Stimulated activated CD4-positive, alpha-beta T cell treated with anti-CD3 and anti-CD28 coated beads, Interleukin-1b, Interleukin-23, amount 100 ng/mL, for 4 hours (primary cell): ENCODE results near the gene DYNLRB2.

Experiments used
- DNase-seq, 2 donors: peaks; one replicate each; pipeline ENCODE4 v3.0.0-alpha.2; 2020; ENCODE audit warnings: low read depth in 2 of 2

Gene DYNLRB2

GRCh38 chr16:80552277-80552676, 11.5 kb downstream of the DYNLRB2 start:
- DNase-seq, result no peak

- DNase-seq, result no peak
These were observed 13.2 kb downstream of the DYNLRB2 start for GRCh38 chr16:80554033-80554432.

- no peak for DNase-seq
These were observed 15.7 kb downstream of the DYNLRB2 start for GRCh38 chr16:80556481-80556880.

- DNase-seq, result no peak
These were observed 16.2 kb downstream of the DYNLRB2 start for GRCh38 chr16:80557037-80557436.

GRCh38 chr16:80559369-80559768, 18.6 kb downstream of the DYNLRB2 start:
- DNase-seq, result no peak

- DNase-seq, result no peak
These were observed 22.3 kb downstream of the DYNLRB2 start for GRCh38 chr16:80563066-80563465.

- no peak for DNase-seq
These were observed 23.6 kb downstream of the DYNLRB2 start for GRCh38 chr16:80564394-80564793.

- peak; percentile 49 to 57 for DNase-seq
These were observed 28.8 kb downstream of the DYNLRB2 start for GRCh38 chr16:80569440-80570105.

GRCh38 chr16:80570106-80570478, 29.3 kb downstream of the DYNLRB2 start:
- DNase-seq, result no peak

GRCh38 chr16:80573700-80574120, 32.9 kb downstream of the DYNLRB2 start:
- DNase-seq, result no peak

- no peak for DNase-seq
These were observed 35.6 kb downstream of the DYNLRB2 start for GRCh38 chr16:80576343-80576912.

- DNase-seq, result no peak
These were observed 36.9 kb downstream of the DYNLRB2 start for GRCh38 chr16:80577485-80578280.

- DNase-seq, result peak; percentile 29 to 39
These were observed 39.5 kb downstream of the DYNLRB2 start for GRCh38 chr16:80580109-80580832.

- peak in 1 of 2 donors; percentile 22 for DNase-seq
These were observed 42.7 kb downstream of the DYNLRB2 start for GRCh38 chr16:80583466-80583865.

- no peak for DNase-seq
These were observed 45.0 kb downstream of the DYNLRB2 start for GRCh38 chr16:80585764-80586163.

GRCh38 chr16:80586476-80586875, 45.7 kb downstream of the DYNLRB2 start:
- no peak for DNase-seq

- no peak for DNase-seq
These were observed 46.3 kb downstream of the DYNLRB2 start for GRCh38 chr16:80587071-80587470.

GRCh38 chr16:80591071-80591915, 50.5 kb downstream of the DYNLRB2 start:
- DNase-seq, result no peak

- no peak for DNase-seq
These were observed 51.5 kb downstream of the DYNLRB2 start for GRCh38 chr16:80592273-80592672.

GRCh38 chr16:80594756-80595155, 54.0 kb downstream of the DYNLRB2 start:
- DNase-seq, result no peak

- DNase-seq, result no peak
These were observed 55.9 kb downstream of the DYNLRB2 start for GRCh38 chr16:80596507-80597207.
